ENCODE measurements around the gene UBE2J2.
"Not testable (repeated sequence)": the region's sequence is repeated elsewhere in the genome, so short reads cannot be mapped to it uniquely, and the experiment has no call there.

Gene UBE2J2

DNA sequence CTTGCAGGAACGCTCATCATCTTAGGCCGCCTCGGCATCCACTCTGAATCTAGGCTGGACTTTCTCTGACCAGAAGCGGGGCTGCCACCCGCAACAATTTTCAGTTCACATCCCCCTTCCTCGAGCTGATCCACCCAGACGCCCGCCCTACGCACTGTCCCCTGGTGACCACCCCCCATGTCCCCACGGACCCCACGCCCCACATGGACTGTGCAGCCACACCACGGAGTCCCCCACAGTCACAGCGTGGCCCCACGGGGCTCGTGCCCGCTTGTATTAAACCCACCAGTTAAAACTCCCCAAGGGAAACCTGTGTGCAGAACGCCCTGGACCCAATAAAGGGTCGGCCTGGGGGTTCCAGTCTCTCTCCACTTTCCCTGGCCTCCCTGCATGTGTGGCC is 14.1 kb downstream of the UBE2J2 start:
- in situ Hi-C loops (cut with MboI; ENCODE audit: low sequenced_read_pairs): no loop called here

DNA sequence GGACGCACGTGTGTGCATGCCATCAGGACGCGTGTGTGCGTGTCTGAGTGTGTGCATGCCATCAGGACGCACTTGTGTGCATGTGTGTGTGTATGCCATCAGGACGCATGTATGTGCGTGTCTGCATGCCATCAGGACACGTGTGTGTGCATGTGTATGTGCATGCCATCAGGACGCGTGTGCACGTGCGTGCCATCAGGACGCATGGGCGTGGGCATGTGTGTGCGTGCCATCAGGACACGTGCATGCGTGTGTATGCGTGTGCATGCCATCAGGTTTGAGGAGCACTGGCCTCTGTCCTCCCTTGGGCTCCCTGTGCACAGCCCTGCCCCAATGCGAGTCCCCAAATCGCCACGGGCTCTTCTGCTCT is 14.6 kb downstream of the UBE2J2 start:
- in situ Hi-C loops (cut with MboI; ENCODE audit: low sequenced_read_pairs): no loop called here

- in situ Hi-C loops (cut with MboI; ENCODE audit: low sequenced_read_pairs): no loop called here
Measured at GRCh38 chr1:1256956-1257871, 16.4 kb downstream of the UBE2J2 start.

- in situ Hi-C loops (cut with MboI; ENCODE audit: low sequenced_read_pairs): no loop called here
Measured at GRCh38 chr1:1255611-1256010, 18.0 kb downstream of the UBE2J2 start.

- in situ Hi-C loops (cut with MboI; ENCODE audit: low sequenced_read_pairs): no loop called here
Measured at GRCh38 chr1:1255078-1255477, 18.6 kb downstream of the UBE2J2 start.

GRCh38 chr1:1254667-1254998 is 19.0 kb downstream of the UBE2J2 start:
- in situ Hi-C loops (cut with MboI; ENCODE audit: low sequenced_read_pairs): no loop called here

GRCh38 chr1:1253972-1254666 is 19.5 kb downstream of the UBE2J2 start:
- in situ Hi-C loops (cut with MboI; ENCODE audit: low sequenced_read_pairs): no loop called here

DNA sequence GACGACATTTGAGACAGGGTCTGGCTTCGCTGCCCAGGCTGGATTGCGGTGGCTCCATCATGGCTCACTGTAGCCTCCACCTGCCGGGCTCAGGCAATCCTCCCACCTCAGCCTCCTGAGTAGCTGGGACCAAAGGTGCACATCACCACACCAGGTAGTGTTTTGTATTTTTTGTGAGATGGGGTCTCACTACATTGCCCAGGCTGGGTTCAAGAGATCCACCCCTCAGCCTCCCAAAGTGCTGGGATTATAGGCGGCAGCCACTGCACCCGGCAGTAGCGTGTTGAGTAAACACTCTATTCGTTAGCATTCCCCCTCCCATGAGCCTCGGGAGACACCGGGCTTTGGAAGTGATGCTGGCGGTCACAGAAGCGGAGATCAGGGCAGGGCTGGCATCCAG is 20.3 kb downstream of the UBE2J2 start:
- in situ Hi-C loops (cut with MboI; ENCODE audit: low sequenced_read_pairs): no loop called here

DNA sequence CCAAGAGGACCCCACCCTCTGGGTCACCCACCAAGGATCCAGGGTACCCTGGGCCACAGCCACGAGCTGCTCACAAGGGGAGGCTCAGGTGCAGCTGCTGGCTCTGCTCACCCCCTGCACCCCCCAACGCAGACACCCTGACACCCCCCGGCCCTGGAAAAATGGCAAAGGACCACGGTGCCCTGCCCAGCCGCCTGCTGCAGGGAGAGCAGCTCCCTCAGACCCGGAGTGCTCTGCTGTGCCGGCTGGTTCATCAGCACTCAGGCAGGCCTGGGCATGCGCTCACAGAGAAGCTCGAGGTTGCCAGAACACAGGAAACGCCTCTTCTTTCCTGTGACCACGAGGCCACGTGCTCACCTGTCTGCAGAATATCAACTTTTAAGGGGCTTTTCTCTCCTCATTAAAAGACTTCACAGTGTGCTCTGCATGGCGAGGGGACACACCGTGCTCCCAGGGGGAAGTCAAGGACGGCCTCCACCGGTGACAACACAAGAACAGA is 22.8 kb downstream of the UBE2J2 start:
- in situ Hi-C loops (cut with MboI; ENCODE audit: low sequenced_read_pairs): no loop called here

GRCh38 chr1:1248009-1248913 is 25.4 kb downstream of the UBE2J2 start:
- in situ Hi-C loops (cut with MboI; ENCODE audit: low sequenced_read_pairs): not testable (repeated sequence)

DNA sequence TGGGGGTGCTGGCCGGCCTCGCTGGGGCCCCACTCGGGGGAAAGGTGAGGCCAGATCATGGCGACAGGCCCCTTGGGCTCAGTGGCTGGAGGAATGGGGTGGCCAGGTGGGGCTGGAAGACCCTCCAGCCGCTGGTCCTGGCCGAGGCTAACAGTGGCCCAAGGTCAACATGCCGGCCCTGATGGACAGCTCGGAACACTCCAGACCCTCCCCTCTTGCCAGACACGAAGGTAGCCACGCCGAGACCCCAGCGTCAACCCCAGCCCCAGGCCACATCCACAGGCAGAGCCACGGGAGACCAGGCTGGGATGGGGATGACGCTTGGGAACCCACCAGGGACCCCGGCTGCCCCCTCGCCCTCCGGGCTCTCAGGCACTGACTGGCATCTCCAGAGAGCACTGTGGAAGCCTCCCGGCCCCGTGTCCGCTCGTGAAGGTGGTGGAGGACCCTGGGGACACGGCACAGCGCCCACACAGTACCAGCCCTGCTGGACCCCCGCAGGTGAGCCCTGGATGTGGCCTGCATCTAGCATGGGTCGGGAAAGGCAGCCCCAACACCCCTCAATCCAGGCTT is 26.2 kb downstream of the UBE2J2 start:
- in situ Hi-C loops (cut with MboI; ENCODE audit: low sequenced_read_pairs): no loop called here

GRCh38 chr1:1246577-1247340 is 26.9 kb downstream of the UBE2J2 start, which contains the start of gene C1QTNF12:
Gene C1QTNF12, minus strand, starts transcription at chr1:1246722. Its CDS starts 32 bp downstream, at chr1:1246690.
- in situ Hi-C loops (cut with MboI; ENCODE audit: low sequenced_read_pairs): no loop called here

DNA sequence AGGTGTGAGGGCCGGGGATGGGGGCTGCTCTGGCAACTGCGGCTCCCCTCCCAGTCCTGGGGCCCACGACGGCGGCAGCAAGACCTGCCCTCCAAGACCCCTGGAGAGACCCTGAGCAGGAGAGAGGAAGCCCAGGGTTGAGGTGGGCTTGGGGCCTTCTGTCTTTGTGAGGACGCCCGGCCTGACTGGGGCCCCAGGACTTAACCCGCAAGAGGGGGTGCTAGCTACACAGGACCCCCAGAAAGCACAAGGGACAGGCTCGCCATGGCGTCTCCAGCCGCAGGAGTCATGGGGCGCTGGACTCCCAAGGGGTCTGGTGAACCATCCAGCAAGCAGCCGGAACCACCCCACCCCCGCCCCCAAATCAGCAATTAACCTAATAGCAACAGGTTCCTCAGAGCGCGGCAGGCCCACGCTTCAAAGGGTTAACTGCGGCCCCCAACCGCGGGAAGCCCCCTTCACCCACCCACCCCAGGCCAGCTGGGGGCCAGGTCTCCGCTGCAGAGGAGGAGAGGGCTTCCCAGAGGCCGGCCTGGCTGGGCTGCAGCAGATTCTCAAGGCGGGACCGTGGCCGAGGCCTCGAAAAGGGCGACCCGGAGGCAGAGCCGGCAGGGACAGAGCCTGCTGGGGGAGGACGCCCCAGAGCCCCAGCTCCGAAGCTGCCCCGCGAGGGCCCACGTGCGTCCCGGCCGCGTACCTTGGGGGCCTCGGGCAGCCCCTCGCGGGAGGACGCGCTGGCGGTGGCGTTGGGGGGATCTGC is 27.7 kb downstream of the UBE2J2 start:
- in situ Hi-C loops (cut with MboI; ENCODE audit: low sequenced_read_pairs): no loop called here

GRCh38 chr1:1245178-1245816 is 28.4 kb downstream of the UBE2J2 start:
- in situ Hi-C loops (cut with MboI; ENCODE audit: low sequenced_read_pairs): no loop called here

DNA sequence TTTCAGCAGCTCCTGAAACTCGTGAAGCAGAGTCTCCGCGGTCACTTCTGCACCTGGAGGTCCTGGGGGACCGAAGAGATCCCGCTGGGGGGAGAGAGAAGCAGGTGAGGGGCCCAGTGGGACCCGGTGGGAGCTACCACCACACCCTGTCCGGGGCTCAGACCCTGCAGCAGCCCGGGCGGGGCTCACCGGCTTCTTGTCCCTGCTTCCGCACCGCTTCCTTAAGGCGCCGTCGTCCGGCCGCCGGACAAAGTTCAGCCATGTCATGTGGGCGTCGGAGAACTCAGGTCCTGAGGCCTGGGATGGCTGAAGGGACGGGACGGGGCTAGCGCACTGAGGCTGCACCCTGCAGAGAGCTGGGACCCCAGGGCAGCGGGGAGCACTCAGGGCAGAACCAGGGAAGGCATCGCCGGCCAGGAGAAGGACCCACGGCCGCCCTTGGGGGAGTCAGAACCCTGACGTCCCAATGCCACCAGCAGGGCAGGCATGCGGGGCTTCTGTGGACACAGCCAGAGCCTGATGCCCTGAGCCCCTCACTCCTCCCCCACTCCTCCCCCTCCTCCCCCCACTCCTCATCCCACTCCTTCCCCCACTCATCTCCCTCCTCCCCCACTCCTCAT is 29.4 kb downstream of the UBE2J2 start:
- in situ Hi-C loops (cut with MboI; ENCODE audit: low sequenced_read_pairs): no loop called here

- in situ Hi-C loops (cut with MboI; ENCODE audit: low sequenced_read_pairs): no loop called here
Measured at GRCh38 chr1:1243807-1244191, 29.9 kb downstream of the UBE2J2 start.

- in situ Hi-C loops (cut with MboI; ENCODE audit: low sequenced_read_pairs): no loop called here
Measured at GRCh38 chr1:1243266-1243660, 30.4 kb downstream of the UBE2J2 start.

All from HL-60/S4 (cell line).